8988T (cell line): ENCODE data around the gene TMTC1.

Source experiments
- DNase-seq: peaks from one replicate; pipeline ENCODE4 v3.0.0; 2011

Gene TMTC1

DNA sequence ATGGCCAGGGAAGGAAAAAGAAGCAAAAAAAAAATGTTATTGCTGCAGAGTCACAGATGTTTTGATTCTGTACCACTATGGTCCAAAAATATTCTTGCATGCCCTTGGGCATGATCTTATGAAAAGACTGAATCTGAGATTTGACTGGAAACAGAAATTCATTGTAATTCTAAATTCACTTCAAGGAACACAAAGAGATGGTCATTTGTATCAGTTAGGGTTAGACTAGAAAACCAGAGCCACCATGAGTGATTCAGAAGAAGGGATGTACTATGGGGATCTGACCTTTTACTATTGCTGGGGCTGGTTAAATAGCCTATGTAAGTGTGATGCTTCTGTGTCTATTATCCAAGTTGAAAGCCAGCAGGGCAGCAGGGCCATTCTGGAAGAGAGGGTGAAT lies 5.2 kb downstream of the TMTC1 start:
- no peak for DNase-seq

- no peak for DNase-seq
Measured at GRCh38 chr12:29773076-29773475, 10.7 kb downstream of the TMTC1 start.

- no peak for DNase-seq
Measured at GRCh38 chr12:29771786-29772185, 12.0 kb downstream of the TMTC1 start.

GRCh38 chr12:29771165-29771564 lies 12.6 kb downstream of the TMTC1 start:
- DNase-seq, result no peak

GRCh38 chr12:29769162-29769858 lies 14.4 kb downstream of the TMTC1 start:
- no peak for DNase-seq

GRCh38 chr12:29768372-29768771 lies 15.4 kb downstream of the TMTC1 start:
- no peak for DNase-seq

- DNase-seq, result no peak
Measured at GRCh38 chr12:29763301-29763683, 20.4 kb downstream of the TMTC1 start.

- no peak for DNase-seq
Measured at GRCh38 chr12:29762637-29763300, 21.0 kb downstream of the TMTC1 start.

- no peak for DNase-seq
Measured at GRCh38 chr12:29759950-29760349, 23.8 kb downstream of the TMTC1 start.

GRCh38 chr12:29756741-29757390 lies 26.9 kb downstream of the TMTC1 start:
- no peak for DNase-seq

DNA sequence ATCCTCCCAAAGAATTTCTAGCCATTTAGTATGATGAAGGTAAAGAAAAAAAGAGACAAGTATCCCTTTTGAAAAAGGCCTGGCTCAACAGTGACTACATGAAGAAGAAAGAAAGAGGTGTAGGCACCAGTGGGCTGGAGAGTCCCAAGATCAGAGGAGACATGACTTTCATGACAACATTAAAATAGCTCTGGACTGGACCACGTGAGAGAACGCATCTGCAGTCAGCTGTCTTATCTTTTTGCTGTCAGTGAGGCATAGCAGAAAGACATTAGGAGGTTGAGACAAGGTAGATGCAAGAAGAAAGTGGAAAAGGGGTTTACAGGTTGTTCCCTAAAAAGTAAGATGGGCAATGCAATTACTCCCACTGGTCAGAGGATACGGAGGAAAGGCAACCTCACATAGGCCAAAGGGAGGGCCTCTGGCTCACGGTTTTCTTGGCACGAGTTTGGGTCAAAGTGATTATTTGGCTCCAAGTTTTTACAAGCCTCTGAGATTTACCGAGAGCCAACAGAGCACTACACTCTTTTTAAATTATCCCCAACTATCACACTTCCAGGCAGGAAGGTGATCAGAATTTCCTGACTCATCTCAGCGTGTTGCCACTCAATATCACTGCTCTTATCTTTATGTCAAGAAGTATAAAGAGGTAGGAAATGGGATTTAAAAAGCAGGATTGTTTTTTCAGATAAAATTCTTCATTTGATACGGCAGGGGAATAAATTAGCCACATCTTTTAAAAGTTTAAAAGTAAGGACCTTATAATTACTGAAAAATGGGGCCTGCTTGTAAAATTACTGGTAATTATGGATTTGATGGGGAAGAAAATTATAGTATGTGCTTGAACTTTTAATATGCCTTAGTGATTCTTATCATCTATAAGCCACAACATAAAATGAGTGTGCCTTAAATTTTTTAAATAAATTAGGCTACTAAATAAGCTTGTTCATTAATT lies 29.2 kb downstream of the TMTC1 start:
- no peak for DNase-seq

- no peak for DNase-seq
Measured at GRCh38 chr12:29752121-29752520, 31.6 kb downstream of the TMTC1 start.

DNA sequence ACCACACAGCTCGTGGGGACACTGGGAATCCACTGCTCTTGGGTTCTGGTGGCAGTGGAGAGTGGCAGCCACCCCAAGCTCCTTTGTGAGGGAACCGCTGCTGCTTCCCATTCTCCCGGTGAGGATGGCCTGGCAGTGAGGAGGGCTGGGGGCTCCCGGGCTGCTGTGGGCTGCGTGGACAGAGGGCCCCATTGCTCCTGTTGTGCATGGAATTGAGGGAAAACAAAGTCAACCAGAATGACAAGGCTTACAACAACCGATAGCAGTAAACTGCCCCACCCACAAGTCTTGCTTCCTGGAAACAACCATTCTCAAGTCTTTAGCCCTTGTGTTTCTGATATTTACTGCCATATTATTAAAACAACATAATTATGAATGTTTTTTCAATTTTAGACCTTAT lies 32.1 kb downstream of the TMTC1 start:
- no peak for DNase-seq

GRCh38 chr12:29750928-29751220 lies 32.9 kb downstream of the TMTC1 start:
- no peak for DNase-seq

DNA sequence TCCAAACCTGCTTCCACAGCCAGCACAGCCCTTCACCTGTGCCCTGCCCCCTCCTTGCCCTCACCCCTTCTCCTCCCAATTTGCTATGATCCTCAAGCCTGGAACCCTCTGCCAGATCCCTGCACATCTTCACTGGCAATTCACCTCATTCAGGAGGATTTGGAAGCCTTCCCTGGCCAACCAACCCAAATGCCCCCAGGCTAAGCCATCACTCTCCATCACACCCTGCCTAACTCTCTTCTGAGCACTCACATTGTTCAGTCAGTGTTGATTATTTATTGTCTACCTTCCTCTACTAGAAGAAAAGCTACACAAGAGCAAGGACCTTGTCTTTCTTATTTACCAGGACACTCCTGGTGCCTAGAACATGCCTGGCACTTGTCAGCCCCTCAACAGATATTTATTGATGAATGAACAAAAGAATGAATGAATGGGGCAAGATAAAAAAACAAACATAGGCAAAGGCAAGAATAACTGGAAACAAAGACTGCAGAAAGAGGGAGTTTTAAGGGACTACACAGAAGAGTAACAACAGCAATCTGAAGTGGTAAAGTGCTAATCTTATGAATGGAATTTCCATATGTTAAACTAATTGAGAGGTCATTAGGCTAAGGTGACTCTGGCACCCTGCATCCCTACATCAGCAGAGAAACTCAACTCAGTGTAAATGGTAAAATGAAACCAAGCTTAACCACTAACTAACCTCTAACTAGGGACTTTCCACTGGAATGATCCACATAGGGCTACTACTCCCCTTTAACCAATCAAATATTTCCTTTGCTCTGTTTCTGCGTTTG lies 33.4 kb downstream of the TMTC1 start:
- DNase-seq, result no peak

DNA sequence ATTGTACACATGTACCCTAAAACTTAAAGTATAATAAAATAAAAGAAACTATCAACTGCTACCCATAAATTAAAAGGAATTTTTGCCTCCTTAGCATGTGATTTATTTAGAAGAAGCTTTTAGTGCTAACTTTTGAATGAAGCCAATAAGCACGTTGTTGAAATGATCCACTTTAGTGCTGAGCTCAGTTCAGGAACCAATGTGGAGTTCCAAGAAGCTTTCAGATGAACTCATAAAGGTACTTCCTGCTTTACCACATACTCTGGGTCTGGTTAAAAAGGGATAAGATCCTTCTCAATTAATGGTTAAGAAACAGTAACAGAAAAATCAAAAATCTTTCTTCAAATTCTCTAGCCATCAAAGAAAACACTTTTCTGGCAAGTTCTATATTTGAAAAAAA lies 39.4 kb downstream of the TMTC1 start:
- no peak for DNase-seq

- no peak for DNase-seq
Measured at GRCh38 chr12:29743801-29744200, 39.9 kb downstream of the TMTC1 start.

DNA sequence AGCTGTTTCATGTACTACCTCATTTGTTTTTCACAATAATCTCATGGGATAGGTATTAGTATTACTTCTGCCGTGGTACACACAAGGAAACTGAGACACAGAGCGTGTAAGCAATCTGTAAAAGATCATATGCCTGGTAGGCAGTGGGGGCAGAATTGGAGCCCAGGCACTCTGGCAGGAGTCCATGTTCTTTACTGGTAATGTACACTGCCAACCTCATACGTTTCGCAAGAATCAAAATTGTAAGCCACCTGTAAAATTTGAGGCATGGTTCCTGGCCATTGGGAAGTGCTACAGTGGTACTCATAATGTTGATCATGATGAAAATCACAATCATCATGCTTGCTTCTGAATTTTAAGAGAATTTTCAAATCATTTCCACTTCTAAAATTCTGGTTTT lies 40.7 kb downstream of the TMTC1 start:
- DNase-seq, result no peak

GRCh38 chr12:29742646-29743045 lies 41.1 kb downstream of the TMTC1 start:
- DNase-seq, result no peak

- DNase-seq, result no peak
Measured at GRCh38 chr12:29741342-29742241, 42.1 kb downstream of the TMTC1 start.

DNA sequence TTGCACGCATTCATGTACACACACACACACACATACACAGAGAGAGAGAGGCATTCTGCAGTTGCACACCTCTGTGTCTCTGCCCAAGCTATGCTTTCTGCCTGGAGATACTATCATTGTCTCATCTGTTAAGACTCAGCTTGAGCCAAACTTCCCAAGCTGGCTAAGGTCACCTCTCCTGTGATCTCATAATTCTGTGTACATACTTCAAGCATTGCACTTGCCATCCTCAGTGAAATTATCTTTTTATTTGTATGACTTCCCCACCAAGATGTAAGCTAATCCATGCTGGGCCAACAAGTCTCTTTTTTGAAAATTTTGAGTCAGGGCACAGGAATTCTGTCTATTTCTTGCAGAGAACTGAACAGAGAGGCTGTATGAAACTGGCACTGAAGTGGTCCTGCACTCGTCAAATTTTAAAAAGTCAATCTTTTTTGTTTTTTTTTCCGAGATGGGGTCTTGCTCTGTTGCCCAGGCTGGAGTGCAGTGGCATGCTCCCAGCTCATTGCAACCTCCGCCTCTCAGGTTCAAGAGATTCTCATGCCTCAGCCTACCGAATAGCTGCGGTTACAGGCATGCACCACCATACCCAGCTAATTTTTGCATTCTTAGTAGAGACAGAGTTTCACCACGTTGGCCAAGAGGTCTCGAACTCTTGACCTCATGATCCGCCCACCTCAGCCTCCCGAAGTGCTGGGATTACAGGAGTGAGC lies 44.3 kb downstream of the TMTC1 start:
- DNase-seq, result no peak
